ENCODE measurements around the gene ANKRD13A.

DNA sequence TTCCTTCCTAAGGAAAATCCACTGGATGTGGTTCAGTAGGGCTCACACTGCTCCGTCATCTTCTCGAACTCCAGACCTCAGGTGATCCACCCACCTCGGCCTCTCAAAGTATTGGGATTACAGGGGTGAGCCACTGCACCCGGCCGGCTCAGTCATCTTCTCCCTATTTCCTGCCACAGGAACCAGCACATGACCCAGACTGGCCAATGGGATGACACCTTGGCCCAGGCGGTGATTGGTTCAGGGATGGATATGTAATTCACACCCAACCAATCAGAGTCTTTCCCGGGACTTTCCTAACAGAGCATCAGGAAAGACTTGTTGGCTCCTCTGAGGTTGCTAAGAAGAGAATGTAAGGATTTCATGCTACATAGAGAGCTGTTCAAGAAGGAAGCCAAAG lies 68.3 kb downstream of the ANKRD13A start:
- TF ChIP-seq, protein P1, sequence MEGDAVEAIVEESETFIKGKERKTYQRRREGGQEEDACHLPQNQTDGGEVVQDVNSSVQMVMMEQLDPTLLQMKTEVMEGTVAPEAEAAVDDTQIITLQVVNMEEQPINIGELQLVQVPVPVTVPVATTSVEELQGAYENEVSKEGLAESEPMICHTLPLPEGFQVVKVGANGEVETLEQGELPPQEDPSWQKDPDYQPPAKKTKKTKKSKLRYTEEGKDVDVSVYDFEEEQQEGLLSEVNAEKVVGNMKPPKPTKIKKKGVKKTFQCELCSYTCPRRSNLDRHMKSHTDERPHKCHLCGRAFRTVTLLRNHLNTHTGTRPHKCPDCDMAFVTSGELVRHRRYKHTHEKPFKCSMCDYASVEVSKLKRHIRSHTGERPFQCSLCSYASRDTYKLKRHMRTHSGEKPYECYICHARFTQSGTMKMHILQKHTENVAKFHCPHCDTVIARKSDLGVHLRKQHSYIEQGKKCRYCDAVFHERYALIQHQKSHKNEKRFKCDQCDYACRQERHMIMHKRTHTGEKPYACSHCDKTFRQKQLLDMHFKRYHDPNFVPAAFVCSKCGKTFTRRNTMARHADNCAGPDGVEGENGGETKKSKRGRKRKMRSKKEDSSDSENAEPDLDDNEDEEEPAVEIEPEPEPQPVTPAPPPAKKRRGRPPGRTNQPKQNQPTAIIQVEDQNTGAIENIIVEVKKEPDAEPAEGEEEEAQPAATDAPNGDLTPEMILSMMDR (IDR thresholded peaks at IDR 0.05) = no peak
- TF ChIP-seq POLR2AphosphoS5 (IDR thresholded peaks at IDR 0.05) (no peak), POLR2A (IDR thresholded peaks at IDR 0.05) (no peak)

Data from transverse colon (tissue), 4 donors.